H1 (cell line): ENCODE measurements around the gene ELOVL2. TPM values are rescaled to one million over a fixed set of nuclear protein-coding genes. Genes with fewer than 3 reads are reported as not detected.

Source experiments
- BCL11A ChIP-seq, 2 experiments: IDR thresholded peaks; one replicate each; pipeline ENCODE4 v1.6.1; 2011; ENCODE audit warnings: low read depth in 2 of 2, low read length in 2 of 2, mild to moderate bottlenecking in 2 of 2
- CHD7 ChIP-seq: fragments of 300-600 bp; sonication (generic); IDR thresholded peaks from 2 replicates; pipeline ENCODE4 v1.7.1; 2012; ENCODE audit warnings: low read length, moderate library complexity, mild to moderate bottlenecking, inconsistent platforms; ENCODE audit not compliant: insufficient replicate concordance
- JUN ChIP-seq: IDR thresholded peaks from 2 replicates; pipeline ENCODE4 v1.6.1; 2011; ENCODE audit warnings: low read depth, mild to moderate bottlenecking, improper control_type of control experiment, low read length
- TEAD4 ChIP-seq: IDR thresholded peaks from 2 replicates; pipeline ENCODE4 v1.6.1; 2012; ENCODE audit warnings: low read depth, low read length, inconsistent platforms, mixed read lengths
- polyA plus RNA-seq, 7 experiments: library from polyadenylated mRNA; depleted of rRNA in 3 of 7; stranded (reverse) in 5 of 7; unstranded in 2 of 7; fragments of >200 nt in 5 of 7; fragments of 200-250 nt in 2 of 7; gene quantifications; 1 replicate in 5 of 7; 2 replicates in 1 of 7; 4 replicates in 1 of 7; pipeline versions ENCODE4 v1.2.1 to v1.2.3, GENCODE V29; 2011 to 2013; ENCODE audit warnings: missing spikeins in 2 of 7, mixed read lengths in 2 of 7
- total RNA-seq: library from RNA; stranded (reverse); fragmentation: NEBNext Ultra II Directional; extraction: Animal tissue kit (Norgen Biotek cat#: 25700); gene quantifications from 2 replicates; pipeline ENCODE4 v1.2.1, GENCODE V29; 2021

The ELOVL2 gene
- total and polyA plus RNA-seq, 2 of the 8 experiments (the other 6 are each of a cell fraction or from before 2014, with no cell fraction given), result 0.42 to 0.89 TPM

DNA sequence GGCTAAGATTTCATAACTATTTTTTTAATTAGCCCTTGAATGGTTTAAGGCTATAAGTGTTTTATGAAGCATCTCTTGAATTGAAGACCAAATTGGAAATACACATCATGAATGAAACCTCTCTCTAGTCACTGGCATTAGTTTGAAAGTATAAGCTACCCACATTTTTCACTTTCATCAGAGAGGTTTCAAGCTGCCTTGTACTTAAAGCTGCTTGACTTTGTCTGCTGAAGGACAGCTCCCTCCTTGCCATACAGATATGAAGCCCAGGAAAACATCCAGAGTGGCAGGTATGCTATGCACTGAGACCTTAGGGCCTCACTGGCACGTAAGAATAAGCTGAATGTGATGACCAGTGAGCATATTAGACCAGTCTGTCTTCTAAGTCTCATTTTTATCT, 62.7 kb downstream of the ELOVL2 start (continued):
- TF ChIP-seq CHD7 (no peak), BCL11A (IDR thresholded peaks at IDR 0.05; ENCODE audit: low read depth in 2 of 2, low read length in 2 of 2) (no peak), TEAD4 (no peak), JUN (no peak)
